Tibial nerve (tissue), 4 donors: ENCODE data around the gene CHTF18.

Experiments
- CTCF ChIP-seq, 5 experiments: fragments of 200-600 bp in 3 of 5; fragments of 450-650 bp in 2 of 5; sonication (generic) in 3 of 5; IDR thresholded peaks; one replicate each; pipeline ENCODE4 v1.5.1; 2016 to 2019; ENCODE audit warnings: antibody characterized with exemption in 5 of 5, mild to moderate bottlenecking in 3 of 5, moderate library complexity in 2 of 5
- EP300 ChIP-seq, 2 donors: sonication (generic); formaldehyde crosslinking; IDR thresholded peaks; one replicate each; pipeline ENCODE4 v1.6.1; 2017; ENCODE audit warnings: antibody characterized with exemption in 2 of 2, mild to moderate bottlenecking in 1 of 2
- POLR2A ChIP-seq, 2 donors: fragments of 450-650 bp; IDR thresholded peaks; one replicate each; pipeline ENCODE4 v1.6.1; 2017; ENCODE audit warnings: antibody characterized with exemption in 2 of 2, mild to moderate bottlenecking in 2 of 2, moderate library complexity in 2 of 2

- no peak for TF ChIP-seq CTCF (IDR thresholded peaks at IDR 0.05)
- no peak for TF ChIP-seq POLR2A (IDR thresholded peaks at IDR 0.05)
- no peak for TF ChIP-seq EP300 (IDR thresholded peaks at IDR 0.05)
Observed at GRCh38 chr16:827513-827912, 39.1 kb downstream of the CHTF18 start.
